Measurements from ENCODE around the gene ANKRD60. TPM values are rescaled to one million over a fixed set of nuclear protein-coding genes. Genes with fewer than 3 reads are reported as not detected.

Gene ANKRD60
- total RNA-seq, 2 donors from 2014 or later, result not detected

DNA sequence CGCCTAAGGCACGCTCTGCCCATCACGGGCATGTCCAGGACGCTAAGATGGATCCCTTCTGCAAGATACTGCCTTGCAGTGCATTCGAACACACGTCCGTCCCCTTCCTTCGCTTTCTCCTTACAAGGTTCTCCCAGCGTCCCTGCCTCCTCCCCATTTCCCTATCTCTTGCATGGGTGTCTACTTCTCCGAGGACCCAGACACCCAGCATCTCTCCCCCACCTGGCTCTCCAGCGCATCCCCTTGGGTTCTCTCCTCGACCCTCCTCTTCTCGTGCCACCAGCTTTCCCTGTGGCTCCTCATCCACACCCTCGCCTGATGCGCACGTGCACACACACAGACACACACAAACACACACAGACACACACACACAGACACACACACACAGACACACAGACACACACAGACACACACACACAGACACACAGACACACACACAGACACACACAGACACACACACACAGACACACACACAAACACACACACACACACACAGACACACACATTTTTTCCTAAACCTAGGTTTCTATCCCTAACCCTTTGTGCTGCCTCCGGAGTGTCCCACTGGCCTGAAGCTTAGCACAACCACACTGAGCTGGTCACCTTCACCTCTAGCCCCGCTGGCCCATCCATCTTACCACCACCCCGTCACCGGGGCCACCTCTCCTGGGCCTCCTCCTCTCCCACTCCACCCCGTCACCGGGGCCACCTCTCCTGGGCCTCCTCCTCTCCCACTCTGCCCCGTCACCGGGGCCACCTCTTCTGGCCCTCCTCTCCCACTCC is 31.9 kb downstream of the ANKRD60 start:
- no peak for DNase-seq
- H3K4me1 ChIP-seq, result no peaks in the 10 kb centered on the region
- no peak overlapping the region for H3K4me3 ChIP-seq
- H3K9me3 ChIP-seq, result no peaks in the 10 kb centered on the region
- H3K27me3 ChIP-seq, result no peaks in the 10 kb centered on the region
- no peaks in the 10 kb centered on the region for H3K36me3 ChIP-seq (replicated peaks in 1 of 2; ENCODE audit: insufficient read depth in 1 of 2, low read depth in 2 of 2)
- H3K27ac ChIP-seq, result no peak overlapping the region
- 77 to 84% methylated on average over 24 of the region's 24 CpGs for WGBS, 2 donors
- no peak for ATAC-seq
- intact Hi-C loops (cut with DNase I), result loop anchor here (5.0 kb wide), 1 partner anchor 599 kb away; no protein-coding TSS in a partner anchor
- TF ChIP-seq POLR2A (IDR thresholded peaks at IDR 0.05), result no peak
- TF ChIP-seq CTCF (IDR thresholded peaks at IDR 0.05), result no peak

DNA sequence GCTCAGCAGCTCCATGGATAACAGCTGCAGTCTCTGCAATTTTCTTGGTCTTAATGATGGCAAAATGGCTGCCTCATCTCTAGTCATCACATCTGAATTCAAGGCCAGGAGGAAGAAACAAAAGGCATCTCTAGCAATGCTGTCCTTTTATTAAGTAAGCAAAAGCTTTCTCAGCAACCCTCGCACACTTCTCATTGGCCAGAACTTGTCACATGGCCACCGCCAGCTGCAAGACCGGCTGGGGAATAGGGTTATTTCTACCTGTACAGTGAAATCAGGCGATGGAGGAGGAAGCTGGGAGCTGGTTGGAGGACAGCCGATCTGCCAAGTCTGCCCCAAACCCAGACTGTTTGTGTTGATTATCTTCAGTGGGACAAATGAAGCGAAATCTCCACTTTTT is 33.4 kb downstream of the ANKRD60 start:
- Histone ChIP-seq H3K9me3 (no peaks in the 10 kb centered on the region), H3K4me1 (no peaks in the 10 kb centered on the region), H3K36me3 (replicated peaks in 1 of 2; ENCODE audit: insufficient read depth in 1 of 2, low read depth in 2 of 2) (no peaks in the 10 kb centered on the region), H3K4me3 (no peak overlapping the region), H3K27ac (no peak overlapping the region), H3K27me3 (no peaks in the 10 kb centered on the region)
- DNase-seq, result no peak
- intact Hi-C loops (cut with DNase I), result loop anchor here (5.0 kb wide), 1 partner anchor 598 kb away; no protein-coding TSS in a partner anchor
- TF ChIP-seq POLR2A (IDR thresholded peaks at IDR 0.05), result no peak
- no peak for ATAC-seq
- whole genome bisulfite sequencing, 2 donors, result 79 to 81% methylated on average over 6 of the region's 6 CpGs

DNA sequence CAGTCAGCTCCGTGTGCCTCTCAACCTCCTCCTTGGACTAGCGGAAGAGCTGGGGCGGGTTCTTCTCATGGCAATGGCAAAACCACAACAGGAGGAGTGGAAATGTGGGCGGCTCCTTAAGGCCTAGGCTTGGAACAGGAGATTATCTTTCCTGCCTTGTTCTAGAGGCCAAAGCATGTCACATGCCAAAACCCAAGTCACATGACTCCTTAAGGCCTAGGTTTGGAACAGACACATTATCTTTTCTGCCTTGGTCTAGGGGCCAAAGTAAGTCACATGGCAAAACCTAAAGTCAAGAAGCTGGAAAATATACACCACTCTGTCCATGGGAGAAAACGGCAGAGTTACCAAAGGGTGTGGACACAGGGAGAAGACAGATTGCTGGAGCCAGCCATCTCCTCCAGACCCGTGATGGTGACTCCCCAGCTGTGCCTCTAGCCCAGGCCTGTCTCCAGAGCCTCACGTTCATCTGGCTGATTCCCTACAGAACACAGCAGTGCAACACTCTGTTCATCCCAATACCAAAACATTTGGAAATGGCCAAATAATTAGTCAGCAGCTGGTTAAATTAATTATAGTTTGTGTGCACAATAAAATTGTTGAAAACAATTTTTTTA is 34.2 kb downstream of the ANKRD60 start:
- Histone ChIP-seq H3K4me3 (no peak overlapping the region), H3K36me3 (replicated peaks in 1 of 2; ENCODE audit: insufficient read depth in 1 of 2, low read depth in 2 of 2) (no peaks in the 10 kb centered on the region), H3K27me3 (no peaks in the 10 kb centered on the region), H3K9me3 (no peaks in the 10 kb centered on the region), H3K27ac (no peak overlapping the region), H3K4me1 (no peaks in the 10 kb centered on the region)
- WGBS, 2 donors, result 61% methylated on average over 7 of the region's 7 CpGs
- ATAC-seq (no peak), DNase-seq (no peak)
- intact Hi-C loops (cut with DNase I), result no loop called here
- TF ChIP-seq CTCF (IDR thresholded peaks at IDR 0.05) (no peak), POLR2A (IDR thresholded peaks at IDR 0.05) (no peak)

DNA sequence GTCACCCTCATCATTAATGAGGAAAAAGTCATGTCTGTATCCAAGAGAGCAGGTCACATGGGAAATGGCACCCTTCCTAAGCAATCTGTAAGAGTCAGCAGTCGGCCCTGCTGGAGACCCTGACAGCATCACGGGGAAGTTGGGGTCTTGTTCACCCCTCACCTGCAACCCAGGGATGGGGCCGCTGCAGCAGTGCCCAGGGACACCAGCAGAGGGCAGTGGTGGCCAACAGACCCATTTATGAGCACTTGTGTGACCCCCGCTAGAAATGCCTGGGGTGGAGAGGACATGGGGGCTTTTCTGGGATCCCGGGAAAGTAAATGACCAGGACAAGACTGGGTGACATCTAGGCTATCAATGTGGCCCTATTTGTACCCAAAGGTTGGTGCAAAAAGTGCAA is 35.9 kb downstream of the ANKRD60 start:
- no peak for ATAC-seq
- no peak overlapping the region for H3K4me3 ChIP-seq

More for the DNA sequence above, 35.9 kb downstream of the ANKRD60 start:
- DNase-seq, result peak in 1 of 4 donors; percentile 18
- intact Hi-C loops (cut with DNase I), result no loop called here
- no peaks in the 10 kb centered on the region for H3K36me3 ChIP-seq (replicated peaks in 1 of 2; ENCODE audit: insufficient read depth in 1 of 2, low read depth in 2 of 2)
- TF ChIP-seq CTCF (IDR thresholded peaks at IDR 0.05), result peak in 6 of 7 experiments; percentile 8 to 44 (median 37)
- TF ChIP-seq POLR2A (IDR thresholded peaks at IDR 0.05), result no peak
- H3K4me1 ChIP-seq, result no peaks in the 10 kb centered on the region
- H3K9me3 ChIP-seq, result no peaks in the 10 kb centered on the region
- H3K27me3 ChIP-seq, result no peaks in the 10 kb centered on the region
- 26 to 37% methylated on average over 2 to 5 of the region's 5 CpGs for WGBS, 2 donors
- no peak overlapping the region for H3K27ac ChIP-seq
